WTC11 (cell line): ENCODE measurements around the gene RACK1. TPM values are rescaled to one million over a fixed set of nuclear protein-coding genes. Genes with fewer than 3 reads are reported as not detected.

Source experiments
- ATAC-seq: fragments of 200-7000 bp; cut with Tn5 transposase; 2 replicates; pipeline ENCODE4 v1.10.0; 2021; ENCODE audit warnings: mild to moderate bottlenecking, moderate library complexity
- CTCF ChIA-PET: fragments of 300-600 bp; sonication (Branson Sonifier 250); formaldehyde crosslinking; loops from one replicate; lab custom pipeline; 2021; ENCODE audit warnings: antibody characterized with exemption; lab: Charles Lee
- POLR2A ChIA-PET: fragments of 350-600 bp; sonication (Branson Sonifier 250); formaldehyde crosslinking; loops from one replicate; lab custom pipeline; 2021; ENCODE audit warnings: antibody characterized with exemption; lab: Charles Lee
- DNase-seq: peaks from one replicate; pipeline ENCODE4 v3.0.0; 2021; ENCODE audit warnings: low spot score
- H3K27ac Mint-ChIP-seq: 2 replicates; pipeline ENCODE4 v1.8.0; 2021; ENCODE audit warnings: mixed read lengths
- H3K27me3 Mint-ChIP-seq: 2 replicates; pipeline ENCODE4 v1.8.0; 2021; ENCODE audit warnings: low read depth, mild to moderate bottlenecking, moderate library complexity, mixed read lengths
- H3K36me3 Mint-ChIP-seq: 2 replicates; pipeline ENCODE4 v1.8.0; 2021; ENCODE audit warnings: mixed read lengths
- H3K4me1 Mint-ChIP-seq: 2 replicates; pipeline ENCODE4 v1.8.0; 2022; ENCODE audit warnings: mixed read lengths
- H3K4me3 Mint-ChIP-seq: 2 replicates; pipeline ENCODE4 v1.8.0; 2021; ENCODE audit warnings: mild to moderate bottlenecking, moderate library complexity, mixed read lengths
- H3K9me3 Mint-ChIP-seq: 2 replicates; pipeline ENCODE4 v1.8.0; 2021; ENCODE audit warnings: mixed read lengths
- FOXJ3 ChIP-seq: sonication (generic); formaldehyde crosslinking; IDR thresholded peaks from 2 replicates; pipeline ENCODE4 v1.9.0; 2021; ENCODE audit warnings: missing genetic modification reagents, mild to moderate bottlenecking, borderline replicate concordance
- HMGXB4 ChIP-seq: sonication (generic); formaldehyde crosslinking; IDR thresholded peaks from 2 replicates; pipeline ENCODE4 v1.8.1; 2023; ENCODE audit warnings: mild to moderate bottlenecking, moderate library complexity, missing genetic modification reagents
- MYBL2 ChIP-seq: sonication (generic); formaldehyde crosslinking; IDR thresholded peaks from 2 replicates; pipeline ENCODE4 v1.8.1; 2023; ENCODE audit warnings: mild to moderate bottlenecking, moderate library complexity, missing genetic modification reagents
- NFATC4 ChIP-seq: fragments of 250-450 bp; sonication (Bioruptor Pico); IDR thresholded peaks from 2 replicates; pipeline ENCODE4 v1.9.0; 2021; ENCODE audit warnings: mild to moderate bottlenecking
- PRRX2 ChIP-seq: fragments of 250-450 bp; sonication (Bioruptor Pico); IDR thresholded peaks from 2 replicates; pipeline ENCODE4 v1.8.0; 2021; ENCODE audit warnings: mild to moderate bottlenecking
- SMAD3 ChIP-seq: sonication (generic); formaldehyde crosslinking; IDR thresholded peaks from 2 replicates; pipeline ENCODE4 v1.8.0; 2022; ENCODE audit warnings: missing genetic modification reagents, mild to moderate bottlenecking, borderline replicate concordance
- SMAD4 ChIP-seq: sonication (generic); formaldehyde crosslinking; IDR thresholded peaks from 2 replicates; pipeline ENCODE4 v1.8.0; 2022; ENCODE audit warnings: mild to moderate bottlenecking, missing genetic modification reagents
- ZNF317 ChIP-seq: sonication (generic); formaldehyde crosslinking; IDR thresholded peaks from 2 replicates; pipeline ENCODE4 v1.8.1; 2023; ENCODE audit warnings: low read depth, mild to moderate bottlenecking, moderate library complexity, missing genetic modification reagents, borderline replicate concordance
- total RNA-seq: library from RNA; stranded (reverse); gene quantifications from 3 replicates; pipeline ENCODE4 v1.2.3, GENCODE V29; 2021
- TF ChIP-seq, protein P1 (sequence below): fragments of 250-450 bp; sonication (Bioruptor Pico); conservative IDR thresholded peaks from 2 replicates; pipeline ENCODE4 v1.9.0; 2021; ENCODE audit warnings: mild to moderate bottlenecking
- TF ChIP-seq, protein P2 (sequence below): sonication (generic); formaldehyde crosslinking; IDR thresholded peaks from 2 replicates; pipeline ENCODE4 v1.8.1; 2022; ENCODE audit warnings: mild to moderate bottlenecking, moderate library complexity, missing genetic modification reagents
- TF ChIP-seq, protein P3 (sequence below): fragments of 250-450 bp; sonication (Bioruptor Pico); IDR thresholded peaks from 2 replicates; pipeline ENCODE4 v1.9.0; 2021; ENCODE audit warnings: moderate library complexity, mild to moderate bottlenecking, inconsistent platforms, borderline replicate concordance
- TF ChIP-seq, protein P4 (sequence below): sonication (generic); formaldehyde crosslinking; IDR thresholded peaks from 2 replicates; pipeline ENCODE4 v1.8.1; 2023; ENCODE audit warnings: mild to moderate bottlenecking, missing genetic modification reagents, moderate library complexity
- TF ChIP-seq, protein P5 (sequence below): fragments of 250-450 bp; sonication (Bioruptor Pico); IDR thresholded peaks from 2 replicates; pipeline ENCODE4 v1.8.0; 2021; ENCODE audit warnings: mild to moderate bottlenecking

Gene RACK1
- total RNA-seq, 1 experiment from 2014 or later: 2,360 TPM

- TF ChIP-seq, protein P1, sequence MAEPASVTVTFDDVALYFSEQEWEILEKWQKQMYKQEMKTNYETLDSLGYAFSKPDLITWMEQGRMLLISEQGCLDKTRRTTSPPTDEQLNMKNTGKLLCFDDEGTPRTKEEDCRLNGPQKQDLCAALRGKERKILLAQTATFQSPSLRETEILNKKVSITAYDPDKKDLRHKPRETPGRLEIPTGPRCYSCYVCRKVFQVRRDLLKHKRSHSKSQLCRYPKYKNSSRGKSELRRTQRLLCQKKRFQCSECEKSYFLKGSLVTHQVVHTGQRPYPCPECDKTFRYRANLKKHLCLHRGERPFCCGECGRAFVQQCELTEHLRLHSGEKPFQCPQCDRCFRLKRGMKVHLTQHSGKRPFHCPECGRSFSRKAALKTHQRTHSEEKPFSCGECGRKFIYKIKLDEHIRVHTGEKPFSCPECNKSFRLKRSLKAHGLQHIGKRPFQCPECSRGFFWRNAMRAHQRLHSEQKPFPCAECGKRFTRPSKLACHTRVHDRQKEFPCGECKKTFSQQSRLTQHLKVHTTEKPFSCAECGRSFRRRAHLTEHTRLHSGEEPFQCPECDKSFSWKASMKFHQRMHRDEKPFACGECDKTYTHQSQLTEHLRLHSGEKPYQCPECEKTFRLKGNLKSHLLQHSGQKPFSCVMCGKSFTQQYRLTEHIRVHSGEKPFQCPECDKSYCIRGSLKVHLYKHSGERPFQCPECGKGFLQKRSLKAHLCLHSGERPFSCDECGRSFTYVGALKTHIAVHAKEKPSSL (CRISPR knock-in tag): peak; percentile 73; the same call in 1 of the 2 replicates
Measured at GRCh38 chr5:181235689-181236366, 7.9 kb downstream of the RACK1 start (continued).

DNA sequence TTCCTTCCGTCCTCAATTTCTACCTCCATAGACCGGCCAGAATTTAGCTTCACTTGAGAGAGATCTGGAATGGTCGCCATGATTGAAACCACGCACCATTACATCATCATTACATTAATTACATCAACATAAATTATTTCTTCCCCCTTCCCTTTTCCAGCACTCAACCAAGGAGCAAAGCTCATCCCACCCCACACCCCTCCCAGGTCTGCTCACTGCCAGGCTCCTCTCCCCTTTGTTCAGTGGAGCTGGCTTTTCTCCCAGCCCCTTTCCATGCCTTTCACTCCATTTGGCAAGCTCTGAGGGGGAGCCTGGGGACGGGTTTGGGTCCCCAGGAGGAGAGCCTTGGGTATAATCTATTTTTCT, 8.4 kb downstream of the RACK1 start:
- H3K27ac Mint-ChIP-seq: peak overlapping the region; percentile 76
- ChIA-PET CTCF (interaction anchor here (1.7 kb wide), 1 partner anchor 40 kb away, joined by 3 read pairs; no protein-coding TSS in a partner anchor), POLR2A (interaction anchor here (0.8 to 1.8 kb wide), 2 partner anchors 11 to 38 kb away, joined by 3 to 7 read pairs; partner anchors contain the start of gene TRIM41)
- peaks cover 18% of the 10 kb centered on the region for H3K4me1 Mint-ChIP-seq
- H3K36me3 Mint-ChIP-seq: peaks cover 62% of the 10 kb centered on the region
- TF ChIP-seq HMGXB4 (no peak), SMAD4 (CRISPR knock-in tag) (no peak), MYBL2 (CRISPR knock-in tag) (no peak), ZNF317 (CRISPR knock-in tag) (no peak), FOXJ3 (no peak), PRRX2 (CRISPR knock-in tag) (peak; percentile 1; the same call in 1 of the 2 replicates), SMAD3 (CRISPR knock-in tag) (0 out of 2 replicates have a peak, but pooled peaks have one; percentile 36)
- TF ChIP-seq, protein P2, sequence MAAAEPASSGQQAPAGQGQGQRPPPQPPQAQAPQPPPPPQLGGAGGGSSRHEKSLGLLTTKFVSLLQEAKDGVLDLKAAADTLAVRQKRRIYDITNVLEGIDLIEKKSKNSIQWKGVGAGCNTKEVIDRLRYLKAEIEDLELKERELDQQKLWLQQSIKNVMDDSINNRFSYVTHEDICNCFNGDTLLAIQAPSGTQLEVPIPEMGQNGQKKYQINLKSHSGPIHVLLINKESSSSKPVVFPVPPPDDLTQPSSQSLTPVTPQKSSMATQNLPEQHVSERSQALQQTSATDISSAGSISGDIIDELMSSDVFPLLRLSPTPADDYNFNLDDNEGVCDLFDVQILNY: no peak
- TF ChIP-seq, protein P3, sequence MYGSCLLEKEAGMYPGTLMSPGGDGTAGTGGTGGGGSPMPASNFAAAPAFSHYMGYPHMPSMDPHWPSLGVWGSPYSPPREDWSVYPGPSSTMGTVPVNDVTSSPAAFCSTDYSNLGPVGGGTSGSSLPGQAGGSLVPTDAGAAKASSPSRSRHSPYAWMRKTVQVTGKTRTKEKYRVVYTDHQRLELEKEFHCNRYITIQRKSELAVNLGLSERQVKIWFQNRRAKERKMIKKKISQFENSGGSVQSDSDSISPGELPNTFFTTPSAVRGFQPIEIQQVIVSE (CRISPR knock-in tag): 0 out of 2 replicates have a peak, but pooled peaks have one; percentile 1
- H3K9me3 Mint-ChIP-seq: no peaks in the 10 kb centered on the region
- DNase-seq (no peak), ATAC-seq (peak; percentile 43)
- H3K4me3 Mint-ChIP-seq: no peak overlapping the region
- no peaks in the 10 kb centered on the region for H3K27me3 Mint-ChIP-seq

DNA sequence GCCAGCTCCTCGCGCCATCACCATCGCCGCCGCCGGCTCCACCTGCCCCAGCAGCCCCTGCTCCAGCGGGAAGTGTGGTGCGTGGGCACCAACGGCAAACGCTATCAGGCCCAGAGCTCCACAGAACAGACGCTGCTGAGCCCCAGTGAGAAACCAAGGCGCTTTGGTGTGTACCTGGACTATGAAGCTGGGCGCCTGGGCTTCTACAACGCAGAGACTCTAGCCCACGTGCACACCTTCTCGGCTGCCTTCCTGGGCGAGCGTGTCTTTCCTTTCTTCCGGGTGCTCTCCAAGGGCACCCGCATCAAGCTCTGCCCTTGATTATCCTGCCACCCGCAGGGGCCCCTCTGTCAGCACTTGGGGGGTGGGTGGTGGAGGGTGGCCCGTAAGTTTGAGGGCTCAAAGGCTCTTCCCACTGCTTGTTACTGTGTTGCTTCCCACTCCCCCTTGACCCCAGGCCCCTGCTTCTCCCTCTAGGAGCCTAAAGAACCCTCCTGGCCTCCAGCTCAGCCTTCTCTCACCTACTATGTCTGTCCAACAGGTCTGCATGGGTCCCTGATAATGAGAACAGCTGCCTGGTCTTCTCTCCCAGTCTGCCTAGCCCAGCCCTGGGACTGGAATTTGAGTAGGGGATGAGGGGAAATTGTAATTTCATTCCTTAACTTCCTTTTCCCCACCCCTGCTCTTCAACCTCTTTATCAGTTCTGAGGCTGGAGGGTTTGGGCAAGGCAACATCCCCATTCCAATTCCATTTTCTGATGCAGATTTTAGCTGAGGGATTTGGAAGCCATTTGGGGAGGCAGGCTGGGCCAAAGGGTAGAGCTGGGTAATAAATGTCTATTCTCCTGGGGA, 9.0 kb downstream of the RACK1 start:
- Mint-ChIP-seq H3K4me1 (peaks cover 18% of the 10 kb centered on the region), H3K36me3 (peaks cover 61% of the 10 kb centered on the region), H3K4me3 (no peak overlapping the region), H3K9me3 (no peaks in the 10 kb centered on the region), H3K27me3 (no peaks in the 10 kb centered on the region), H3K27ac (peak overlapping the region; percentile 68)
- ATAC-seq (peak; percentile 25), DNase-seq (no peak)
- ChIA-PET CTCF (interaction anchor here (1.7 kb wide), 1 partner anchor 40 kb away, joined by 3 read pairs; no protein-coding TSS in a partner anchor), POLR2A (interaction anchor here (0.8 to 1.8 kb wide), 3 partner anchors 11 to 39 kb away, joined by 3 to 7 read pairs (median 4); partner anchors contain the start of gene TRIM41)
- TF ChIP-seq, protein P1 (CRISPR knock-in tag): peak; percentile 85
- TF ChIP-seq SMAD3 (CRISPR knock-in tag) (no peak), NFATC4 (CRISPR knock-in tag) (peak; percentile 83)
- TF ChIP-seq, protein P4, sequence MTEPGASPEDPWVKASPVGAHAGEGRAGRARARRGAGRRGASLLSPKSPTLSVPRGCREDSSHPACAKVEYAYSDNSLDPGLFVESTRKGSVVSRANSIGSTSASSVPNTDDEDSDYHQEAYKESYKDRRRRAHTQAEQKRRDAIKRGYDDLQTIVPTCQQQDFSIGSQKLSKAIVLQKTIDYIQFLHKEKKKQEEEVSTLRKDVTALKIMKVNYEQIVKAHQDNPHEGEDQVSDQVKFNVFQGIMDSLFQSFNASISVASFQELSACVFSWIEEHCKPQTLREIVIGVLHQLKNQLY (CRISPR knock-in tag): no peak
- TF ChIP-seq, protein P5, sequence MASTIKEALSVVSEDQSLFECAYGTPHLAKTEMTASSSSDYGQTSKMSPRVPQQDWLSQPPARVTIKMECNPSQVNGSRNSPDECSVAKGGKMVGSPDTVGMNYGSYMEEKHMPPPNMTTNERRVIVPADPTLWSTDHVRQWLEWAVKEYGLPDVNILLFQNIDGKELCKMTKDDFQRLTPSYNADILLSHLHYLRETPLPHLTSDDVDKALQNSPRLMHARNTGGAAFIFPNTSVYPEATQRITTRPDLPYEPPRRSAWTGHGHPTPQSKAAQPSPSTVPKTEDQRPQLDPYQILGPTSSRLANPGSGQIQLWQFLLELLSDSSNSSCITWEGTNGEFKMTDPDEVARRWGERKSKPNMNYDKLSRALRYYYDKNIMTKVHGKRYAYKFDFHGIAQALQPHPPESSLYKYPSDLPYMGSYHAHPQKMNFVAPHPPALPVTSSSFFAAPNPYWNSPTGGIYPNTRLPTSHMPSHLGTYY: peak; percentile 44; the same call in 1 of the 2 replicates
- TF ChIP-seq, protein P3 (CRISPR knock-in tag): peak; percentile 9; the same call in 1 of the 2 replicates
